Mucosa of stomach (tissue), 1 donor: ENCODE measurements around the gene RFPL4AL1.

ENCODE experiments used
- H3K27me3 ChIP-seq: one replicate; pipeline ENCODE4 v1.7.0; 2013; ENCODE audit warnings: mild to moderate bottlenecking, low read length; ENCODE audit not compliant: control insufficient read depth, insufficient read depth
- H3K36me3 ChIP-seq: one replicate; pipeline ENCODE4 v1.7.0; 2013; ENCODE audit warnings: low read length; ENCODE audit not compliant: control insufficient read depth, insufficient read depth
- H3K4me1 ChIP-seq: one replicate; pipeline ENCODE4 v1.7.0; 2013; ENCODE audit warnings: mild to moderate bottlenecking, low read length; ENCODE audit not compliant: control insufficient read depth, insufficient read depth
- H3K4me3 ChIP-seq: one replicate; pipeline ENCODE4 v1.7.0; 2013; ENCODE audit warnings: low read length
- H3K9ac ChIP-seq: one replicate; pipeline ENCODE4 v1.7.0; 2013; ENCODE audit warnings: mild to moderate bottlenecking, low read length, moderate library complexity
- H3K9me3 ChIP-seq: one replicate; pipeline ENCODE4 v1.7.0; 2013; ENCODE audit warnings: mild to moderate bottlenecking, low read length, moderate library complexity; ENCODE audit not compliant: control insufficient read depth
- donor health status: Pancreatic carcinoma.

Gene RFPL4AL1

GRCh38 chr19:55778331-55778730, 9.4 kb downstream of the RFPL4AL1 start:
- Histone ChIP-seq H3K27me3 (no peaks in the 10 kb centered on the region), H3K9me3 (no peaks in the 10 kb centered on the region), H3K9ac (no peak overlapping the region), H3K36me3 (no peaks in the 10 kb centered on the region), H3K4me1 (no peaks in the 10 kb centered on the region), H3K4me3 (no peak overlapping the region)

GRCh38 chr19:55781112-55781511, 12.2 kb downstream of the RFPL4AL1 start:
- Histone ChIP-seq H3K4me3 (no peak overlapping the region), H3K4me1 (no peaks in the 10 kb centered on the region), H3K36me3 (no peaks in the 10 kb centered on the region), H3K9ac (no peak overlapping the region), H3K9me3 (no peaks in the 10 kb centered on the region), H3K27me3 (no peaks in the 10 kb centered on the region)

GRCh38 chr19:55795021-55795420, 26.1 kb downstream of the RFPL4AL1 start:
- Histone ChIP-seq H3K27me3 (no peaks in the 10 kb centered on the region), H3K36me3 (no peaks in the 10 kb centered on the region), H3K9ac (no peak overlapping the region), H3K9me3 (no peaks in the 10 kb centered on the region), H3K4me3 (no peak overlapping the region), H3K4me1 (no peaks in the 10 kb centered on the region)

- Histone ChIP-seq H3K9me3 (no peaks in the 10 kb centered on the region), H3K4me1 (no peaks in the 10 kb centered on the region), H3K36me3 (no peaks in the 10 kb centered on the region), H3K27me3 (no peaks in the 10 kb centered on the region), H3K9ac (no peak overlapping the region), H3K4me3 (no peak overlapping the region)
Observed at GRCh38 chr19:55801416-55801815, 32.5 kb downstream of the RFPL4AL1 start.

GRCh38 chr19:55802281-55802680, 33.4 kb downstream of the RFPL4AL1 start:
- no peaks in the 10 kb centered on the region for H3K9me3 ChIP-seq
- no peaks in the 10 kb centered on the region for H3K4me1 ChIP-seq
- no peaks in the 10 kb centered on the region for H3K36me3 ChIP-seq
- no peak overlapping the region for H3K4me3 ChIP-seq
- no peaks in the 10 kb centered on the region for H3K27me3 ChIP-seq
- H3K9ac ChIP-seq: no peak overlapping the region

- Histone ChIP-seq H3K9ac (no peak overlapping the region), H3K4me3 (no peak overlapping the region), H3K27me3 (no peaks in the 10 kb centered on the region), H3K9me3 (no peaks in the 10 kb centered on the region), H3K36me3 (no peaks in the 10 kb centered on the region), H3K4me1 (no peaks in the 10 kb centered on the region)
Observed at GRCh38 chr19:55809381-55810058, 40.6 kb downstream of the RFPL4AL1 start.

- no peaks in the 10 kb centered on the region for H3K9me3 ChIP-seq
- H3K9ac ChIP-seq: no peak overlapping the region
- H3K27me3 ChIP-seq: no peaks in the 10 kb centered on the region
- H3K36me3 ChIP-seq: no peaks in the 10 kb centered on the region
- H3K4me3 ChIP-seq: no peak overlapping the region
- no peaks in the 10 kb centered on the region for H3K4me1 ChIP-seq
Observed at GRCh38 chr19:55811340-55811739, 42.4 kb downstream of the RFPL4AL1 start.

- Histone ChIP-seq H3K4me3 (no peak overlapping the region), H3K27me3 (no peaks in the 10 kb centered on the region), H3K9me3 (no peaks in the 10 kb centered on the region), H3K36me3 (no peaks in the 10 kb centered on the region), H3K4me1 (no peaks in the 10 kb centered on the region), H3K9ac (no peak overlapping the region)
Observed at GRCh38 chr19:55812449-55812848, 43.5 kb downstream of the RFPL4AL1 start.

GRCh38 chr19:55813906-55814305, 45.0 kb downstream of the RFPL4AL1 start:
- Histone ChIP-seq H3K4me1 (no peaks in the 10 kb centered on the region), H3K9ac (no peak overlapping the region), H3K27me3 (no peaks in the 10 kb centered on the region), H3K36me3 (no peaks in the 10 kb centered on the region), H3K4me3 (no peak overlapping the region), H3K9me3 (no peaks in the 10 kb centered on the region)

- H3K36me3 ChIP-seq: no peaks in the 10 kb centered on the region
- H3K4me1 ChIP-seq: no peaks in the 10 kb centered on the region
- no peaks in the 10 kb centered on the region for H3K9me3 ChIP-seq
Observed at GRCh38 chr19:55820037-55820436, 51.1 kb downstream of the RFPL4AL1 start.

More at GRCh38 chr19:55820037-55820436, 51.1 kb downstream of the RFPL4AL1 start:
- H3K4me3 ChIP-seq: no peak overlapping the region
- H3K9ac ChIP-seq: no peak overlapping the region
- no peaks in the 10 kb centered on the region for H3K27me3 ChIP-seq
